Stimulated activated CD4-positive, alpha-beta T cell treated with anti-CD3 and anti-CD28 coated beads, Interleukin-4, amount 100 ng/mL, for 24 hours (primary cell): Measurements from ENCODE around the gene TMPRSS7.

Experiments used
- DNase-seq: peaks from one replicate; pipeline ENCODE4 v3.0.0-alpha.2; 2020

Gene TMPRSS7

GRCh38 chr3:112034436-112034835 lies at the start of gene TMPRSS7:
Gene TMPRSS7, plus strand, starts transcription at chr3:112034736. Its CDS starts 110 bp downstream, at chr3:112034846.
- no peak for DNase-seq

DNA sequence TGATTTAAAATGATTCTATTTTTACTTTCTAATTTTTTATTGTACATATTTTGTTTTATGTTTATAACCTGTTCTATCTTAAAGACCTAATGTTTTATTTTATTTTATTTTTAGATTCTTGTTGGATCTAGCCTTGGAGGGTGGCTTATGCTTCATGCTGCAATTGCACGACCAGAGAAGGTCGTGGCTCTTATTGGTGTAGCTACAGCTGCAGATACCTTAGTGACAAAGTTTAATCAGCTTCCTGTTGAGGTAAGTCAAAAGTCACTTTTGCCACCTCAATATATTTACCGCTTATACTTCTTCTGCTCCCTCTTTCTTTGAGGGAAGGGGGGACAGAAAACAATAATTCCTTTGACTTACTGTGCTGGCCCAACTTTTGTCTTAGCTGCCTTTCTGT lies 47.7 kb upstream of the TMPRSS7 start:
- no peak for DNase-seq

- DNase-seq: no peak
Observed at GRCh38 chr3:111989061-111989678, 45.4 kb upstream of the TMPRSS7 start.

GRCh38 chr3:111993038-111993437 lies 41.5 kb upstream of the TMPRSS7 start:
- no peak for DNase-seq

DNA sequence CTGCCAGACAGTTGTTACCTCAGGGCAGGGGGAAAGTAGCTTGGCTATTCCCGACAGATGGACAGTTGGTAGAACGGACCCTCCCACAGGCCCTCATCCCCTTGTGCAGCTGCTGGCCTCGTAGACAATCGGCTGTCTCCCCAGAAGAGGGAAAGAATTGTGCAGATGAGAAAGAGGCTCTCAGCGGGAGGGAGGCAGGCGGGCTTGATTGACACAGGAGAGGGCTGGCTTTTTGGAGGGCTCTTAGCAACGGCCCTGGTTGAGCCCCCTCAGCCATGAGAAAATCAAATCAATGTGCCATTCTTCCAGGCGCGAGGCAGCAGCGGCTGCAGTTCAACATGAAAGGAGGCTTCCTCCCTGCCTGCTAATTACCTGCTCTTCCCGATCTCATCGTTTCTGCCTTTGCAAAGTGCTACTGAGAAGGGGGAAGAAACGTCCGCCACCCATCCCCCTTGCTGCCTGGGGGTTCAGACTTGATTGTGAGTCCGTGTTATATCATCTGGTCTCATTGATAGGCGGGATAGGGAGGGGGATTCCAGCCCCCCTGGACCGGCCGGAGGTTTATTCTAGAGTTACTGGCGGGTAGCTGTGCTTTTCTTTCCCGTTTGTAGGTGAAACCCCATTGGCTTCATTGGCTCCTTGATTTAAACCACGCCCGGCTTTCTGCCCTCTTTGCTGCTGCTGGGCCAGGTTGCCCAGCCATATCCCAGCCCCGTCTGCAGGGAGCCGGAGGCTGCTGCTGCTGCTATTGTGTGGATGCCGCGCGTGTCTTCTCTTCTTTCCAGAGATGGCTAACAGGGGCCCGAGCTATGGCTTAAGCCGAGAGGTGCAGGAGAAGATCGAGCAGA lies 35.7 kb upstream of the TMPRSS7 start, which contains the start of gene TAGLN3:
Gene TAGLN3, plus strand, starts transcription at position 287 of the 848 bp plus-strand sequence. Its CDS starts 501 bp downstream, at position 788.
- DNase-seq: no peak

GRCh38 chr3:111999484-112000324 lies 34.8 kb upstream of the TMPRSS7 start:
- no peak for DNase-seq

DNA sequence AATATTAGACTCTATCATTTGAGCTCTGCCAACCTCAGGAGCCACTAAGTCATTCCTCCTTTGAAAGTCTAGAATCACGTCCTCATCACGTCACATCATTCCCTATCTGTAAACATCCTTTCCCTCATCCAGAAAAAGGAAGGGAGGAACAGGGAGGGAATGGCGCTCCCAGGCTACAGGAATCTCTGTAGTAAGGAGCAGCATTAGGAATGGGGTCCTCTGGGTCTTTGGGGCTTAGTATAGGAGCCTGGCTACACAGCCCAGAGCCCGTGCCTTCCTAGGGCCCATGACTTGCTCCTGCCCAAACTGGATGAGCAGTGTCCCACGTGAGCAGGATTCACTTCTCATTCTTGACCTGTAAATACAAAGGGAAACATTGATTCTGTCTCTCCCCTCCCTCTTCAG lies 34.2 kb upstream of the TMPRSS7 start:
- DNase-seq: no peak

DNA sequence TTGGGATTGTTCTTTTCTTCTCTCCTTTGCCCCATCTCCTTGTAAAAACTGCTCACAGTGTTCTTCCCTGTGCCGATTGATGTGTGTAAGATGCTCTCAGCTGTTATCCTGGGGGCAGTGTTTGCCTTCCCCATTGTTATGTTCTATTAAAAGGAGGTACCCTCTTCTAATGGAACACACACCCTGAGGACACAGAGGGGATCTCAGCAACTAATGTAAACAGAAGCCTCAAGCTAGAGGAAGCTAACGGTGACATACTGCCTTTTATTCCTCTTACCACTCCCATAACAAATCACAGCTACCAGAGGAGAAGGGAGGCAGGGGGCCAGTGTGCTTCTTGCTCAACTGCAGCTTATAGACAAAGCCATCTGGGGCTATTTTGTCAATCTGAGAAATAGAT lies 33.6 kb upstream of the TMPRSS7 start:
- no peak for DNase-seq

DNA sequence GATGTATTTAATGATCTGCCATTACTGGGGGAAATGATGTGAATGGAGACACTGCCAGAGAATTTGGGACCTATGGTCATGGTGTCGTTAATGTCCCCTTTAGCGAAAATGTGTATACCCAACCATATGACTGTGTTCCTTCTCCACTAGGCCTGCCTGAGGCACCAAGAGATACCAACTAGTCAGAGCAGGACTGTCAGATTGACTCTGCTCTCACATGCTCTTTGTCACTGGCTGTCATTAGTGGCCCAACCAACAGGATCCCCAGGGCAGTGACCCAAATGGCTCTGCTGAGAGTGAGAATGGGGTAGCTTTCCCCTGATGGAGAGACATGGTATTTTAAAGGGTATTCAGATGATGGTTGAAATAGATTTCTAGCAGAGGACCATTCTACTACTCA lies 33.0 kb upstream of the TMPRSS7 start:
- DNase-seq: no peak

DNA sequence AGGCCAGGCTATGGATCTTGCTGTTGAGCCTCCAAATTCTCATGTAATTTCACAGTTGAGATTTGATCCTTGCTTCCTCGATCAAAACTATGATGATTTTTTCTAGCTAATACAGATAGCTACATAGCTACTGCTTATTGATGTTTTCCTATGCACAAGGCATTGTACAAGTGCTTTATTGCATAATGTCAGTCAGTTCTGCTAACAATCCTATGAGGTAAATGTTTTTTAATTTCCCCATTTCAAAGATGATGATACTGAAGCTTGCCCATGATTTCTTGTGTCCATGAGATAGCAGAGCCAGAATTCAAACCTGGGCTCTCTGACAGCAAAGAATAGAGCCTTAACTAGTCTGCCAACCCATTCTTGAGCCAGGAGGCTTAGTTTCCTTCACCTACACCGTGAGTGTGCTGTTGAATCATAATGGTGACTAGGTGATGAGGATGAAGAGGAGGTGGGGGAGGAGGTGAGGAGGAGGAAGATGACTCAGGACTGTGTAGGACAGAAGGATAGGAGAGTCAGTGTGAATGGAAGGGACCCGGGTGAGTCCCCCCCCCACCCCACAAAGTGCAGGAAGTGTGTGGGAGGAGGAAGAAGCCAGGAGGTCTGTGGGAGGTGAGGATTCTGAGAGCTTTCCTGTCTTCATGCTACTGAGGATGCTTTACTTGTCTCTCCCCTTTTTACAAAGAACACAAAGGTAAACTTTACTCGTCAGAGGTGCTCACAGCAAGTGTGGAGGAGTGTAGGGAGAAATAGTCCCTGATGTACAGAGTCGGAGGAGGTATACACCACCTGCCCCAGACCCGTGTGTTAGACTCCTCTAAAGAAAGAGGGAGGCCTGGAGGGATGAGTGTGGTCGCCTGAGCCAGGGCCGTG lies 32.2 kb upstream of the TMPRSS7 start:
- DNase-seq: peak; percentile 68

- DNase-seq: no peak
Observed at GRCh38 chr3:112003321-112004080, 31.0 kb upstream of the TMPRSS7 start.

GRCh38 chr3:112004187-112004586 lies 30.3 kb upstream of the TMPRSS7 start:
- DNase-seq: no peak

DNA sequence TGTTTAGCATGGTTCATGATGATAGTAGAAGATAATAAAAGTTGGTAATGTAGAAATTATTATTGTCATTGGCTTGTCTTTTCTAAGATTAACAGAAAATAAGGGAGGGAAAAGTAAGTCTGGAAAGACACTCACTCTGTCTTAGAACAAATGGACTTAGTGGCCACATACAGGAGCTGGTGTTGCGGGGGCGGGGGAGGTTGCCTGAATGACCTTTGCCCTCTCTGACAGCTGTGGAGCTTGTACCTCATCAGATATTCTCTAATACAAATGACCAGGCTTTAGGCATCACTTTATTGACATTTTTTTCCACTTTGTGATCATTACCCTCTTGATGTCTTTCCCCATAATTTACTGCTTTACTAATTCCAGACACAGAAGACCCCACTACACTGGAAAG lies 29.9 kb upstream of the TMPRSS7 start:
- DNase-seq: no peak

DNA sequence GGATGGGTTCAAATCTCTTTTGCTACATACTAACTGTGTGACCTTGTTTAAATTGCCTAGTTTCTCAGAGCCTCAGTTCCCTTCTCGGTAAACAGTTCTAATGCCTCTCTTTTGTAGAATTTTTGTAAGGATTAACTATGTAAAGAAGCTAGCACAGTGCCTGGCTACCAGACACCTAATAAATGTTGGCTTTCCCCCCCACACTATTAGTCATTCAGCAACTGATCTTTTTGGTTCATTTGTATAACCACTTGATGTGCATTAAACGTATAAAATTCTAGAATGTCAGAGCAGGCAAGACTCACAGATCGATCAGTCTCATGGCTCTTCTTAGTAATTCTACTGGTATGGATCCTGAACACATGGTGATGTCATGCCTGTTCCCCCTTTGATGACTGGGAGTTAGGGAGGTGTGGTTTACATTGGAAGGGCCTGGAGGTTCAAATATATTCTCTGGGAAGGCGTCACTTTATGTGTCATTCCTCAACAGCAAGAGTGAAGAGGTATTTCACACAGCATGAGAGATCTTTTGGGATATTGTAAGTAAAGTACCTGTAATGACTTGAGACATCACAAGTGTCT lies 29.4 kb upstream of the TMPRSS7 start:
- no peak for DNase-seq

- no peak for DNase-seq
Observed at GRCh38 chr3:112007633-112008032, 26.9 kb upstream of the TMPRSS7 start.

DNA sequence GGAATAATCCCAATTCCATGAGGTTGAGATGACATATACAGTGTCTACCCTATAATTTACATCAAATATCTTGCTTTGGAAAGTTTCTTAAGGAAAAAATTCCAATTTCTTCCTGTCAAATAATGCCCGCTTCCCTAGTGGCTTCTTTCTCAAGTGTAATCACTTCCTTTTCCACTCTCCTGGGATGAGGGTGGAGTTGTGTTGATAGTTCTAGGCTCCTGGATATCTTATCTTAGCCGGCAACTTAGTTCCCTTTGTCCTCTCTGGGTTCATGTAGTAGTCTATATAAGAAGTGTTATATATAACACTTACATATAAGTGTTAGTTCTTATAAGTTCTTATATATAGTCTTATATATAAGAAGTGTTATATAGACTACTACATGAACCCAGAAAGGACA lies 24.9 kb upstream of the TMPRSS7 start:
- DNase-seq: no peak

DNA sequence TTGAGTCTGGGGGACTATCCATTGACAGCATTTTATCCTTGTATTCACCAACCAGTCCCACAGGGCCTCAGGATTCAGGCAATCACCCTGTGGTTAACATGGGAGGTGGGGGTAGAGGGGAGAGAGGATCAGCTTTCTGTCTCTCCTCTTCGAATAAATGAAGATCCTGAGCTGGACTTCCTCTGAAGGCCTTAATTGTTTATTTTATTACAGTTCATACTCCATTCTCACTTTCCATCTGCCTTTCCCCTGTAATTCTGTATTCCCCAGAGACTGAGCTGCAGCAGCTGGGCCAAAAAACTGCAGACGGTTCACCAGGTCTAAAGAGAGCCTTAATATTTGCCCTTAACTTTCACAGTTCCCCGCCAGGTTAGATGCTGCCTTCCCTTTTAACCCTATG lies 23.9 kb upstream of the TMPRSS7 start:
- no peak for DNase-seq

- DNase-seq: no peak
Observed at GRCh38 chr3:112011376-112011940, 23.1 kb upstream of the TMPRSS7 start.

DNA sequence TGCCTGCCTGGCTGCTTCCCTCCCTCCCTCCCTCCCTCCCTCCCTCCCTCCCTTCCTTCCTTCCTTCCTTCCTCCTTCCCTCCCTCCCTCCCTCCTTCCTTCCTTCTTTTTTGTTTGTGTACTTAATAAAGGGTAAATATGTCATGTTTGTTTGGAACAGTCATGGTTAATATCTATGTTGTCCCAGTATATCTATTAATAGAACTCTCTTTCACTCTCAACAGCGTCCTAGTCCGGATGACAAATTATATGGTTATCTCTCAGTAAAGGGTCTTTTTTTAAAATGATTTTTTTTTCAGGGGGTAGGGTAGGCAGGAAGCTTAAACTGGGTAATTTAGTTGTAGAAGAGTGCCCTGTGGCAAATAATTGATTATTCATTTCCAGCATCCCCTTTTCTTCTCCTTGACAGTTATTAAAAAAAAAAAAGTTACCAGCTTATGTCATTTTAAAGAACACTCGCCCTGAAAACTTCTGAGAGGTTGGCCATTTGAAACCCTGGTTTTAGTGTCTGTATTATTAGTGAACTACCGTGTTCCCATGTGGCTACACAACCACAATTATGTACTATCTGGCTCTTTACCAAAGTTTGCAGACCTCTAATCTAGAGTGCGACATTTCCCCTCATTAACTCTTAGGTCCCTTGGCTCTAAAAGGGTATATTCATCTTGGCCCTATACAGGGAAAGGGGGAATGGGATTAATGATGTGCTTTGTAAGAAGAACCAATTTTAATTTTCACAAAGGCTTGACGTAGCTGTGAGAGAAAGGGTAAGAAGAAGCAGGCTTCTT lies 22.1 kb upstream of the TMPRSS7 start:
- DNase-seq: no peak
